Hepatocyte (in vitro differentiated cells): ENCODE measurements around the gene AFAP1L2. TPM values are rescaled to one million over a fixed set of nuclear protein-coding genes. Genes with fewer than 3 reads are reported as not detected.

Experiments
- DNase-seq: peaks from one replicate; pipeline ENCODE4 v3.0.0-alpha.2; 2016; ENCODE audit warnings: low spot score
- H2AFZ ChIP-seq: fragments of 200-600 bp; sonication (generic); 2 replicates; pipeline ENCODE4 v1.6.0; 2016; ENCODE audit warnings: antibody characterized with exemption, mild to moderate bottlenecking
- H3K27ac ChIP-seq: fragments of 200-600 bp; sonication (generic); 2 replicates; pipeline ENCODE4 v1.5.1; 2016; ENCODE audit warnings: mild to moderate bottlenecking
- H3K27me3 ChIP-seq: fragments of 200-600 bp; sonication (generic); 2 replicates; pipeline ENCODE4 v1.6.1; 2016
- H3K36me3 ChIP-seq: fragments of 200-600 bp; sonication (generic); replicated peaks from 2 replicates; pipeline ENCODE4 v1.5.1; 2016; ENCODE audit warnings: low read depth; ENCODE audit not compliant: insufficient read depth
- H3K4me1 ChIP-seq: fragments of 200-600 bp; sonication (generic); 2 replicates; pipeline ENCODE4 v1.5.1; 2016; ENCODE audit warnings: mild to moderate bottlenecking, moderate library complexity; ENCODE audit not compliant: insufficient read depth
- H3K4me2 ChIP-seq: fragments of 200-600 bp; sonication (generic); 2 replicates; pipeline ENCODE4 v1.6.0; 2016
- H3K4me3 ChIP-seq: fragments of 200-600 bp; sonication (generic); 2 replicates; pipeline ENCODE4 v1.5.1; 2016; ENCODE audit warnings: mild to moderate bottlenecking
- H3K79me2 ChIP-seq: fragments of 200-600 bp; sonication (generic); 2 replicates; pipeline ENCODE4 v1.6.0; 2017; ENCODE audit warnings: mild to moderate bottlenecking
- H3K9me2 ChIP-seq: fragments of 200-600 bp; sonication (generic); replicated peaks from 2 replicates; pipeline ENCODE4 v1.6.0; 2017; ENCODE audit warnings: mild to moderate bottlenecking; ENCODE audit not compliant: insufficient read depth
- H3K9me3 ChIP-seq: fragments of 200-600 bp; sonication (generic); 2 replicates; pipeline ENCODE4 v1.5.1; 2016; ENCODE audit warnings: low read depth, mild to moderate bottlenecking
- H4K20me1 ChIP-seq: fragments of 200-600 bp; sonication (generic); 2 replicates; pipeline ENCODE4 v1.6.0; 2016; ENCODE audit warnings: mild to moderate bottlenecking; ENCODE audit not compliant: insufficient read depth, poor library complexity, severe bottlenecking
- EZH2 ChIP-seq: fragments of 200-600 bp; sonication (generic); IDR thresholded peaks from 2 replicates; pipeline ENCODE4 v1.6.1; 2016; ENCODE audit warnings: antibody characterized with exemption, mild to moderate bottlenecking, borderline replicate concordance
- EZH2phosphoT487 ChIP-seq: fragments of 200-600 bp; sonication (generic); IDR thresholded peaks from one replicate; pipeline ENCODE4 v1.6.1; 2018; ENCODE audit warnings: antibody characterized with exemption, mild to moderate bottlenecking, low read depth, moderate library complexity; ENCODE audit not compliant: unreplicated experiment, severe bottlenecking
- WGBS: methylation state at CpG from one replicate; pipeline ENCODE4 v1.1.6; 2016; ENCODE audit warnings: low lambda C conversion rate; ENCODE audit errors: missing lambda C conversion rate; 5-methylcytosine and 5-hydroxymethylcytosine counted together
- polyA plus RNA-seq: library from polyadenylated mRNA; unstranded; fragments of >200 nt; fragmentation: Nextera tagmentation; extraction: Ambion mirVana; gene quantifications from 2 replicates; pipeline ENCODE4 v1.2.1, GENCODE V29; 2016
- total RNA-seq: library from RNA; depleted of rRNA; stranded (reverse); fragments of >200 nt; gene quantifications from 2 replicates; pipeline ENCODE4 v1.2.3, GENCODE V29; 2014
- TF ChIP-seq, protein P1 (sequence below): fragments of 200-600 bp; sonication (generic); IDR thresholded peaks from 2 replicates; pipeline ENCODE4 v1.5.1; 2016; ENCODE audit warnings: antibody characterized with exemption, mild to moderate bottlenecking; ENCODE audit not compliant: poor library complexity

Gene AFAP1L2
- total and polyA plus RNA-seq, 2 experiments from 2014 or later, result 6.1 to 9.6 TPM

DNA sequence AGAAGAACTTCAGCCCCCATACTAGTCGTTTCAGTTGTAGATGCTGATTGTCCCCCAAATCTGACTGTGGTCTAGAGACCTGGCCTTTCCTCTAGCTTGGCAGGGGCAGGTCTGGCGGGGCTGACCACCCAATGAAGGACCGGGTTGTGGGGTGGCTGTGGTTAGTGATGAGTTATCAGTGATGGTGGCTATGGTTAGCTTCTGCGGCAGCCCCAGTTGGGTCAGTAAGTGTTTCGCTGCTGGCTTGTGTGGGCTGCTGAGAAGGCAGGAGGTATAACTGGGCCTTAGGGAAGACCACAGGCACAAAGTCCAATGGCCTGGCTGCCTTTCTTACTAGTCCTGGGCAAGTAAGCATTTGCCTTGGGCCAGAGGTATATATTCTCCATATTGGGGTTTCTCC, 143.9 kb downstream of the AFAP1L2 start:
- Histone ChIP-seq H4K20me1 (no peaks in the 10 kb centered on the region), H3K79me2 (no peaks in the 10 kb centered on the region), H3K36me3 (no peaks in the 10 kb centered on the region), H3K27me3 (no peaks in the 10 kb centered on the region), H3K9me3 (no peaks in the 10 kb centered on the region), H3K4me1 (peaks cover 9% of the 10 kb centered on the region), H2AFZ (no peak overlapping the region), H3K4me3 (no peak overlapping the region), H3K9me2 (no peaks in the 10 kb centered on the region), H3K27ac (no peak overlapping the region), H3K4me2 (no peak overlapping the region)
- no peak for DNase-seq
- 98% methylated on average over 5 of the region's 5 CpGs for WGBS
- TF ChIP-seq, protein P1, sequence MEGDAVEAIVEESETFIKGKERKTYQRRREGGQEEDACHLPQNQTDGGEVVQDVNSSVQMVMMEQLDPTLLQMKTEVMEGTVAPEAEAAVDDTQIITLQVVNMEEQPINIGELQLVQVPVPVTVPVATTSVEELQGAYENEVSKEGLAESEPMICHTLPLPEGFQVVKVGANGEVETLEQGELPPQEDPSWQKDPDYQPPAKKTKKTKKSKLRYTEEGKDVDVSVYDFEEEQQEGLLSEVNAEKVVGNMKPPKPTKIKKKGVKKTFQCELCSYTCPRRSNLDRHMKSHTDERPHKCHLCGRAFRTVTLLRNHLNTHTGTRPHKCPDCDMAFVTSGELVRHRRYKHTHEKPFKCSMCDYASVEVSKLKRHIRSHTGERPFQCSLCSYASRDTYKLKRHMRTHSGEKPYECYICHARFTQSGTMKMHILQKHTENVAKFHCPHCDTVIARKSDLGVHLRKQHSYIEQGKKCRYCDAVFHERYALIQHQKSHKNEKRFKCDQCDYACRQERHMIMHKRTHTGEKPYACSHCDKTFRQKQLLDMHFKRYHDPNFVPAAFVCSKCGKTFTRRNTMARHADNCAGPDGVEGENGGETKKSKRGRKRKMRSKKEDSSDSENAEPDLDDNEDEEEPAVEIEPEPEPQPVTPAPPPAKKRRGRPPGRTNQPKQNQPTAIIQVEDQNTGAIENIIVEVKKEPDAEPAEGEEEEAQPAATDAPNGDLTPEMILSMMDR, result no peak
- TF ChIP-seq EZH2phosphoT487, result no peak
- no peak for TF ChIP-seq EZH2

DNA sequence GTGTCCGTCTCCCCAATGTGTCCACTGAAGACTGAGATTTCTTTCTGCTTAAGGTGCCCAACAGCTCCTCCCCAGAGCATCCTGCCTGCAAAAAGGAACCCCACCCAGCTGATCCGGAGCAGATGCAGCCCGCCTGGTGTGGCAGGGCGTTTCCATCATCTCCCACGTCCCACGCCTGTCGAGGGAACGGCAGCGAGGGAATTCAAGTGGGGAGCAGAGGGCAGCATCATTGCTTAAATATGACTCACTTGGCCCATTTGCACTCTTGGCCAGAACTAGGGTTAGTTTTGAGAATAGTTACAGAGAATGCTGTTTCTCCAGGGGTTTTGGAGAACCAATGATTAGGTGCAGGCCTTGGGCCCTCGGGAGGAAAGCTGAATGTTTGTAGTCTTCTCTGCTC, 144.5 kb downstream of the AFAP1L2 start:
- no peak for TF ChIP-seq EZH2phosphoT487
- TF ChIP-seq, protein P1, result no peak
- Histone ChIP-seq H3K9me2 (no peaks in the 10 kb centered on the region), H3K4me3 (no peak overlapping the region), H3K27me3 (no peaks in the 10 kb centered on the region), H3K27ac (no peak overlapping the region), H2AFZ (no peak overlapping the region), H3K4me2 (no peak overlapping the region), H3K9me3 (no peaks in the 10 kb centered on the region), H3K36me3 (no peaks in the 10 kb centered on the region), H3K79me2 (no peaks in the 10 kb centered on the region), H4K20me1 (no peaks in the 10 kb centered on the region), H3K4me1 (peaks cover 9% of the 10 kb centered on the region)
- WGBS, result 90% methylated on average over 10 of the region's 10 CpGs
- no peak for DNase-seq

- Histone ChIP-seq H3K36me3 (no peaks in the 10 kb centered on the region), H3K27ac (peak overlapping the region; percentile 2), H3K4me3 (no peak overlapping the region), H3K9me3 (no peaks in the 10 kb centered on the region), H3K9me2 (no peaks in the 10 kb centered on the region), H4K20me1 (no peaks in the 10 kb centered on the region), H3K79me2 (no peaks in the 10 kb centered on the region), H3K4me1 (peaks cover 9% of the 10 kb centered on the region), H3K27me3 (no peaks in the 10 kb centered on the region), H2AFZ (no peak overlapping the region), H3K4me2 (no peak overlapping the region)
- DNase-seq, result peak; percentile 25
- WGBS, result 48% methylated on average over 5 of the region's 5 CpGs
- no peak for TF ChIP-seq EZH2
- TF ChIP-seq EZH2phosphoT487, result no peak
- TF ChIP-seq, protein P1, result no peak
These were observed 145.9 kb downstream of the AFAP1L2 start for GRCh38 chr10:114258274-114258840.

GRCh38 chr10:114257498-114257897, 146.8 kb downstream of the AFAP1L2 start:
- Histone ChIP-seq H4K20me1 (no peaks in the 10 kb centered on the region), H3K27me3 (no peaks in the 10 kb centered on the region), H3K4me1 (peaks cover 9% of the 10 kb centered on the region), H3K9me2 (no peaks in the 10 kb centered on the region), H3K4me2 (no peak overlapping the region), H3K36me3 (no peaks in the 10 kb centered on the region), H3K9me3 (no peaks in the 10 kb centered on the region), H2AFZ (no peak overlapping the region), H3K79me2 (no peaks in the 10 kb centered on the region), H3K4me3 (no peak overlapping the region), H3K27ac (peak overlapping the region; percentile 2)
- no peak for DNase-seq
- WGBS, result 60% methylated on average over 3 of the region's 3 CpGs
- no peak for TF ChIP-seq EZH2phosphoT487
- TF ChIP-seq EZH2, result no peak
- TF ChIP-seq, protein P1, result no peak
